GM18868 (cell line): Measurements from ENCODE around the gene CPLX3.
A peak's percentile ranks its signal among the peaks of the same experiment; 100 is the strongest.

ENCODE experiments used
- ATAC-seq: cut with Tn5 transposase; IDR thresholded peaks from one replicate; pipeline ENCODE4 v1.9.1; 2021; ENCODE audit warnings: mild to moderate bottlenecking, moderate library complexity; ENCODE audit not compliant: unreplicated experiment

Gene CPLX3

DNA sequence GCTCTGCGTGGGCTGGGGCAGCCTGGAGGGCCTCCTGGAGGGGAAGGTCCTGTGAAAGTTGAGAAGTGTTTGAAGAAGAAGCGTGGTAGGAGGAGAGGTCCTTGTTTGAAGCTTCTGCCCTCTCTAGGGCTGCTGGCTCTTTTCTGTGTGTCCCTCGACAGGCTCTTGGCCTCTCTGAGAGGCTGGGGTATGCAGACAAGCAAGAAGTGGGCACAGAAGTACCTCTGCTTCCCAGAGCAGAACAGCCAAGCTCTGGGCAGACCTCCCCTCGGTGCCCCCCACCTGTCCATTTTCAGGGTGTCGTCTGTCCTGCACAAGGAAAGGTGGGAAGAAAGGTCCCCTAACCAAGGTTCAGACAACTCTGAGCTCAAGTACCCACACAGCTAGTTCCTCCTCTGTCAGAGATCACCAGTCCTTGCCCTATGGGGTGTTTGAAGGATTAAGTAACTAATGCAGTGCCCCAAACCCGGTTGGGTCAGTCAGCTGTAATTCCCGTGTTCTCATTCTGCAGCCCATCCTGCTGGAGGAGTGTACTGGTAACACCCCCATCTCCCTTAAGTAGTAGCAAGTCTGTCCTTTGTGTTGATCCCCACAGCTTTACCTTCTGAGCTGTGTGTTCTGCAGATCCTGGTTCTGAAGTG lies 38.3 kb upstream of the CPLX3 start:
- ATAC-seq: no peak

DNA sequence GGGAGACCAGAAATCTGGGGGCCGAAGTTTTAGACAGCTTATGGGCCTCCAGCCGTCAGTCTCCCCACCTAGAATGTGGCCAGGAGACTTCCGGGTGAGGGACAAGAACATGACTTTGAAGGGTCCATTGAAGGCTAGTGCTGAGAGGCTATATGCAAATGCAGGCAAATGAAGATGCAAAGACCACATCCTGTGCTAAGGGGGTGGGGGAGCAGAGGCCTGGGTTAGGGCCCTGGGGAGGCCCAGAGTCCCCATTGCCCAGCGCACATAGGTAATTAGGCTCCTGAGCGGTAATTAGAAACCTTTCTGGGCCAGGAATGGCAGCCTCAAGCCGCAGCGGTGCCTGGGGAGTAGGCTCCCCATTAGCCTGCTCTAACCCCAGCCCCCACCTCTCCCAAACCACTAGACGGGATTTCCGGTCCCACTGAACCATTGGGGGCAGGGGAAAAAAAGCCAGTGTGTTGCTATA lies 37.7 kb upstream of the CPLX3 start:
- no peak for ATAC-seq

- no peak for ATAC-seq
Observed at GRCh38 chr15:74789171-74789631, 37.2 kb upstream of the CPLX3 start.

DNA sequence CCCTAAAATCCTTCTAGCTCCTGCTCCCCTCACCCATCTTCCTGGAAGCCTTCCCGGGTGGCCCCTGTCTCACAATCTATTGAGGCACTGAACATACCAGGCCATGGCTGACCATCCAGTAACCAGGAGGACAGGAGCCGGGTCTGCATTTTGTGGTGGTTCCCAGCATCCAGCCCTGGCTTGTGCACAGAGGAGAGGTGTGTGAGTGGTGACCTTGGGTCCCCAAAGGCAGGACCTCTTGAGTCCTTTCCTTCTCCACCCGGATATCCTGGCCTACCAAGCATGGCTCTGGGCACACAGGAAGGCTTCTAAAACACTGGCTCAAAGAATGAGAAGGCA lies 36.7 kb upstream of the CPLX3 start:
- ATAC-seq: no peak

DNA sequence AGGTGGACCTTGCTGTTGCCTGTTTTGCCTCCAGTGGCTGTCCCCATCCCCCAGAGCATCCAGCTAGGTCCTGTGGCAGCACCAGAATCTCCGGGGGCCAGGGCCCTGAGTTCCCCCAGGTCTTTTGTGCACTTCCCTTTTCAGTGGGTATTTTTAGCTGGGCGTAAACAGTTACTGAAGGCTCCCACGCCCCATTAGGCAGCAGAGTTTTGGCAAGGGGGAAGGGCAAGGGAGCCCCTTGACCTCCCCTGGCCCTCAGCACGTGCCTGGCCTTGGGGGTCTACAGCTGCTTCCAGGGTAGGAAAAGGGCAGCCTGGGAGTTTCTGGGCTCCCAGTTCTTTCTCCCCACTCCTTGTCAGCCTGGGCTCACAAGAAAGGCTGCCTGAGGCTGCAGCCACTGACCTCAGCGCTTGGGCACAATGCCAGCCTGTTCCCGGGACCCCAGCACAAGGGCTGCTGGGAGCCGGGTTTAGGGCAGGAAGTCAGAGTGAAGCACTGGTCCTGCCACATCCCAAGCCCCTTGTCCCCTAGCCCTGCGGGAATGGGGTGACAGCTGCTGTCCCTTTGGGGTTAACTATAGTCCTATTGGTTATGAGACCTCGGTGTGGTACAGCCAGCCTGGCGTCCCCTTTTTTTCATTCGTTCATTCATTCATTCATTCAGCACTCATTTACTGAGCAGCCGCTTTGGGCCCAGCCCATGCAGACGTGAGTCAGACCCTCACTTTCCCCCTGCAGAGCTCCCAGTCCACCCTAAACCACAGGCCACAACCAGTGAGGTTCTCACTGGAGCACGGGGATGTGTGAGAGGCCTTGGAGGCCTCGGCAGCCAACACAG lies 36.1 kb upstream of the CPLX3 start:
- ATAC-seq: no peak

- no peak for ATAC-seq
Observed at GRCh38 chr15:74791007-74791406, 35.4 kb upstream of the CPLX3 start.

DNA sequence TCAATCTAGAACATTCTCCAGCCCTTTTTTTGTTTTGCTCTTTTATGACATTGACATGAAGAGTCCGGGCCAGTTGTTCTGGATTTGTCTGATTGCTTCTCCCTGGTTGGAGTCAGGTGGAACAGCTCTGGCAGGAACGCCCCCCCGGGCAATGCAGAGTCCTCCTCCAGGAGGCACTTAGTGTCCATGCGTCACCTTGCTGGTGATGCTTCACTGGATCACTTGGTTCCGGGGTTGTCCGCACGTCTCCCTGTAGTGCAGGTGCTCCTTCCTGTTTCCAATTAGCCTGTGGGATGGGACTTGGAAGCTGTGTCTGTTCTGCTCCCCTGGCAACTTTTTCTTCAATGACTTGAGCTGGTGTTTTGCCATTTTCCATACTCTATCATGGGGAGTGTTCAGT lies 34.8 kb upstream of the CPLX3 start:
- no peak for ATAC-seq

DNA sequence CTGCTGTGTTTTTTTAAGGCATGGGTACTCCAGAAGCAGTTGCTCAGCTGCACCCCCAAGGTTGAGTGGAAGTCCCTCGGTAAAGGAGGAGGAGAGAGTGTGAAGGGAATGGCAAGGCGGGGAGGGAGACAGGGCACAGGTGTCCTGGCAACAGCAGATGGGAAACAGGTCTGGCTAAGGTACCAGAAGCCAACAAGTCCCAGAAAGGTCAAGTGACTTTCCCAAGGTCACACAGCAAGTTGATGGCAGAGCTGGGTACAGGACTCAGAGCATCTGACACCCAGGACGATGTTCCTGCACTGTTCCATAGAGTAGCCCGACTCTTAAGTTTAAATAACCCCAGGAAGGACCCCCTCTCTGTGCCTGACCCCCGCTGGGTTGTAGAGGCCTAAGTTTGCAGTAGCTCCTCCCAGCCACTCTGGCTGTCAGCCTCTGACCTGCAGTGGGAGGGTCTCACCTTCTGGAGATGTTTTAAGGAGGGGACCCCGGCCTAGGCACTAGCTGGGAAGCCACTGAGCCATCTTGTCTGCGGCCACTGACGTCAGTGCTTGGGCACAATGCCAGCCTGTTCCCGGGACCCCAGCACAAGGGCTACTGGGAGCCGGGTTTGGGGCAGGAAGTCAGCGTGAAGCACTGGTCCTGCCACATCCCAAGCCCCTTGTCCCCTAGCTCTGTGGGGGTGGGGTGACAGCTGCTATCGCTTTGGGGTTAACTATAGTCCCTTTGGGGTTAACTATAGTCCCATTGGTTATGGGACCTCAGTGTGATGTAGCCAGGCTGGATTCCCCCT lies 34.0 kb upstream of the CPLX3 start:
- ATAC-seq: no peak

GRCh38 chr15:74793135-74794028 lies 33.0 kb upstream of the CPLX3 start:
- ATAC-seq: no peak

DNA sequence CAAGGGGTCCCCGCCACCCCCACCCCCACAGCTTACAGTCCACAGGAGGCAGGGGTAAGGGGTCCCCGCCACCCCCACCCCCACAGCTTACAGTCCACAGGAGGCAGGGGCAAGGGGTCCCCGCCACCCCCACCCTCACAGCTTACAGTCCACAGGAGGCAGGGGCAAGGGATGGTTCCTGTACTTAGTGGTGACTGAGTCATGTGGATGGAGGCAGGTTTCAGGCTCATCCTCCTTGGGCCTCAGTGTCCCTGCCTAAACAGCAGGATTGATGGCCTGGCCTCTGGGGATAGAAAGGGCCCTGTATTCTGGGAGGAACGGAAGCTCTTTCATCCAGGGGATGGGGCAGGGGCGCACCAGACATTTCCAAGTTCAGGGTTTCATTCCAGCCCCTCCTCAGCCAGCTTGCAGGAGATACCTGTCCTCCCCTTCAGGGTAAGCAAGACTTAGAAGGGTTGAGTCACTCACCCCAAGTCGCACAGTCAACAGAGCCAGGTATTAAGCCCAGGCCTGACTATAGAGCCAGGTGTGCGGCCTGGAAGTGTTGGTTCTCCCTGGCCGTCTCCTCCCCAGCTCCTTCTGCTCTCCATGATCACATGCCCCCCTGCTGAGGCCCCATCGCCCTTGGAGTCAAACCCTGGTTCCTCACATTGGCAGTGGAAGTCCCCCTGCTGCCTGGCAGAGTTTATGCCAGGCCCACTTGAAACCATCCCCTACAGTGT lies 32.0 kb upstream of the CPLX3 start:
- ATAC-seq: no peak

- ATAC-seq: no peak
Observed at GRCh38 chr15:74794970-74795349, 31.5 kb upstream of the CPLX3 start.

GRCh38 chr15:74795966-74796625 lies 30.3 kb upstream of the CPLX3 start:
- ATAC-seq: no peak

DNA sequence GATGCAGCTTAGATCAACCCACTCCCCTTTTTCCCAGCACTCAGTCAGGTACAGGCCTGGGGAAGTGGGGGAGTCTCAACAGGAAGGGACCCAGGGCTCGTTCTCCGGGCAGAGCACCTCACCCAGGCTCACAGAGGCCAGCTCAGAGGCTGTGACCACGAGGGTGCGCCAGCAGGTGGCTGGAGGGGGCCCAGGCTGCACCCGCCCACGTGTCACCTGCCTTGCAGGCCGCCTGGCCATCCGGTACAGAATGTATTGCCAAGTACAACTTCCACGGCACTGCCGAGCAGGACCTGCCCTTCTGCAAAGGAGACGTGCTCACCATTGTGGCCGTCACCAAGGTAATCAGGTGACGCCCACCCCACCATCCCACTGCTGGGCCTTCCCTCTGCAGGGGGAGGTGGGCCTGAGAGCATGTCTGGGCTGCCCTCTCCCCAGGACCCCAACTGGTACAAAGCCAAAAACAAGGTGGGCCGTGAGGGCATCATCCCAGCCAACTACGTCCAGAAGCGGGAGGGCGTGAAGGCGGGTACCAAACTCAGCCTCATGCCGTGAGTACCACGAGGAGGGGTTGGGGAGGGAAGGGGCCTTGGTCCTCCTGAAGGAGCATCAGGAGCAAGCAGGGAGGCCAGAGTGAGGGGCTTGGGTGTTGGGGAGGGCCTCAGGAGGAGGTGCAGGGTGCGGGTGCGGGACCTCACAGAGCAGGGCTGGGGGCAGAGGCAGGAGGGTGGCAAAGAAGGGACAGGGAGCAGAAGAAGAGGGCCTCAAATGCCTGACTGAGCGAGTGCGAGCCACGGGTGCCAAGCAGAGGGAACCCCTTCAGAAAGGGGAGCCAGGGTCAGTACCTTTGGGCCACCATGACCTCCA lies 27.8 kb upstream of the CPLX3 start:
- ATAC-seq: no peak

DNA sequence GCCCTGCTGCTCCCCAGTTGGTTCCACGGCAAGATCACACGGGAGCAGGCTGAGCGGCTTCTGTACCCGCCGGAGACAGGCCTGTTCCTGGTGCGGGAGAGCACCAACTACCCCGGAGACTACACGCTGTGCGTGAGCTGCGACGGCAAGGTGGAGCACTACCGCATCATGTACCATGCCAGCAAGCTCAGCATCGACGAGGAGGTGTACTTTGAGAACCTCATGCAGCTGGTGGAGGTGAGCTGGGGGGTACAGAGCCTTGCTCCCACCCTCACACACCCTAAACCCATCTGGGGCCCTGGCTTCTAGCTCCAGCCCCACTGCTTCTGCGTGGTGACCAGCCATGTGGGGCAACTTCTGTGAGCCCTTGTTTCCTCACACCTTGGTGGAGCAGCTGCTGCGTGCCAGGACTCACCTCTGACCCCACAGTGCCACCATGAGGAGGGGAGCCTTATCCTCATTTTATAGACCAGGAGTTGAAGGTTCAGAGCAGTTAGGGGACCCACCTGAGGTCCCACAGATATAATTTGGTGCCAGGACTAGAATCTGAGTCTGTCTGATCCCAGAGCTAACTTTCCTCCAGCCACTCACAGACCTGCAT lies 27.1 kb upstream of the CPLX3 start:
- ATAC-seq: no peak

DNA sequence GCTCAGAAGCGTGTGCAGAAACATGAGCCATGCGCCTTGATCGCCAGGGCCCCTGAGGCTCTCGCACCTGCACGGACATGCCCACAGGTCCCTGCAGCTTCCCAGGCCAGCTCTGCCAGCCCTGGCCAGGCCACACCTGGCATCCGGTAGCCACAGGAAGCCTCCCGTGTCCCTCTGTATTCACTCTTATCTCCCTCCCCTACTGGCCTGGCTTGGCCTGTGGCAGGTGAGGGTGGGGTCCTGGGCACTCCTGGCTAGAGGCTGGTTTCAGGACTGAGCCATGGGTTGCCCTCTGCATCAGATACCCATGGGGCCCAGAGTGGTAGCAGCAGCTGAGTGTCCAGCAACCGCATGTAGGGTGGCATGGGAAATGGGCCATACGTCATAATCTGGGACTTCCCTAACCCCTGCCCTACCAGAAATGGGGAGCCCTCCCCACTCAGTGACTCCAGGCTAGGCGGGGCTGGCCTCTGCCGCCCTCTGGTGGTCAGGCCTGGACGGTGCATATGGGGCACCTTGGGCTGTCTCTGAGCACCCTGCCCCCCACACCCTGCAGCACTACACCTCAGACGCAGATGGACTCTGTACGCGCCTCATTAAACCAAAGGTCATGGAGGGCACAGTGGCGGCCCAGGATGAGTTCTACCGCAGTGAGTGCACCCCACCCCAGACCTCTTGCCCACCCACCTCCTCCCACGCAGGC lies 26.4 kb upstream of the CPLX3 start:
- peak; percentile 81 for ATAC-seq

- no peak for ATAC-seq
Observed at GRCh38 chr15:74800559-74801094, 25.8 kb upstream of the CPLX3 start.

DNA sequence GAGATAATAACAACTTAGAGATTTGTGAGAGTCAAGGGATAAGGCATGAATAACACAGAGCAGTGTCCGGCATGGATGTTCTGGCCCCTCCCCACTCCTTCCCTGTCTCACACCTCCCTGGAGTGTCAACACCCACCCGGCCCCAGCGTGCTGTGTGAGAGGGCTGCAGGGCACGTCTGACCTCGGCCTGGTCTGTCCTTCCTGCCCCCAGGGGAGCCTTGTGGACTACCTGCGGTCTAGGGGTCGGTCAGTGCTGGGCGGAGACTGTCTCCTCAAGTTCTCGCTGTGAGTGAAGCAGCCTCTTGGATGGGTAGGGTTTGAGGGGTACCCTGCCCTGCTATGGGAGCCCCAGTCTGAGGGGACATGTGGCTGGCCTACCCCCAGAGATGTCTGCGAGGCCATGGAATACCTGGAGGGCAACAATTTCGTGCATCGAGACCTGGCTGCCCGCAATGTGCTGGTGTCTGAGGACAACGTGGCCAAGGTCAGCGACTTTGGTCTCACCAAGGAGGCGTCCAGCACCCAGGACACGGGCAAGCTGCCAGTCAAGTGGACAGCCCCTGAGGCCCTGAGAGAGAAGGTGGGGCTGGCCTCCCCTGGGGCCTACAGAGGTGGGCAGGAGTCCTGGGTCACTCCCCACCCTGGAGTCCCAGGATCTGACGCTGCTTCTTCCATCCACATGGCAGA lies 25.0 kb upstream of the CPLX3 start:
- ATAC-seq: no peak
